ENCODE measurements around the gene GNL3.
"Not testable (repeated sequence)": the region's sequence is repeated elsewhere in the genome, so short reads cannot be mapped to it uniquely, and the experiment has no call there.

Gene GNL3

DNA sequence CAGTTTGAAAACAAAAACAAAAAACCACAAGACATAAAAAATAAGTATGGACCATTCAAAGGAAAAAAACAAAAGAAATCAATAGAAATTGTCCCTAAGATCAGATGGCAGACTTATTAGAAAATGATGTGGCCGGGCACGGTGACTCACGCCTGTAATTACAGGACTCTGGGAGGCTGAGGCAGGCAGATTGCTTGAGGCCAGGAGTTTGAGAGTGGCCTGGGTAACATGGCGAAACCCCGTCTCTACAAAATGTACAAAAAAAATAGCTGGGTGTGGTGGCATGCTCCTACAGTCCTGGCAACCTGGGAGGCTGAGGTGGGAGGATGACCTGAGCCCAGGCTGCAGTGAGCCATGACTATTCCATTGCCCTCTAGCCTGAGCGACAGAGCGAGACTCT is 36.7 kb downstream of the GNL3 start:
- Mint-ChIP-seq H3K36me3 (ENCODE audit: low read depth) (peaks cover 9% of the 10 kb centered on the region), H3K27ac (no peak overlapping the region), H3K4me1 (ENCODE audit: low read depth) (peaks cover 23% of the 10 kb centered on the region), H3K9me3 (peaks cover 4% of the 10 kb centered on the region), H3K27me3 (ENCODE audit: low read depth) (no peaks in the 10 kb centered on the region), H3K4me3 (no peak overlapping the region)

DNA sequence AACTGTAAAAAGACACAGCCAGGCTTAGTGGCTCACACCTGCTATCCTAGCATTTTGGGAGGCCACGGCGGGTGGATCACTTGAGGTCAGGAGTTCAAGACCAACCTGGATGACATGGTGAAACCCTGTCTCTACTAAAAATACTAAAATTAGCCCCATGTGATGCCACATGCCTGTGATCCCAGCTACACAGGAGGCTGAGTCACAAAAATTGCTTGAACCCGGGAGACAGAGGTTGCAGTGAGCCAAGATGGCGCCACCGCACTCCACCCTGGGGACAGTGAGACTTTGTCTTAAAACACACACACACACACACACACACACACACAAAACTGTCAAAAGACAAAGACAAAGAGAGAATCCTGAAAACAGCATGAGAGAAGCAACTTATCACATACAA is 38.1 kb downstream of the GNL3 start:
- H3K4me1 Mint-ChIP-seq (ENCODE audit: low read depth) = peaks cover 23% of the 10 kb centered on the region
- H3K27me3 Mint-ChIP-seq (ENCODE audit: low read depth) = no peaks in the 10 kb centered on the region
- peaks cover 16% of the 10 kb centered on the region for H3K36me3 Mint-ChIP-seq (ENCODE audit: low read depth)
- no peak overlapping the region for H3K4me3 Mint-ChIP-seq
- no peak overlapping the region for H3K27ac Mint-ChIP-seq
- peaks cover 14% of the 10 kb centered on the region for H3K9me3 Mint-ChIP-seq

DNA sequence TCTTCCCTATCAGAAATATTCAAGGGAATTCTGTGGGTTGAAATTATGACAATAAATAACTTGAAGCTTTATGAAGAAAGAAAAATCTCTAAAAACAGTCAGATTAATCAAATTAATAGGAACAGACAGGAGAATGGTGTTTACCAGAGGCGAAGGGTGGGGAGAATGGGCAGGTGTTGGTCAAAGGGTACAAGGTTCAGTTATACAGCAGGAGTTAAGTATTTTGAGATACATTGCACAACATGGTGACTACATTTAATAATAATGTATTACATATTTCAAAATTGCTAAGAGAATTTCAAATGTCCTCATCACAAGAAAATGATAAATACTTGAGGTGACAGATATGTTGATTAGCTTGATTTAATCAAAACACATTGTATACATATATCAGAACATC is 38.7 kb downstream of the GNL3 start:
- Mint-ChIP-seq H3K4me3 (no peak overlapping the region), H3K4me1 (ENCODE audit: low read depth) (peaks cover 23% of the 10 kb centered on the region), H3K36me3 (ENCODE audit: low read depth) (peaks cover 19% of the 10 kb centered on the region), H3K9me3 (peaks cover 17% of the 10 kb centered on the region), H3K27me3 (ENCODE audit: low read depth) (no peaks in the 10 kb centered on the region), H3K27ac (no peak overlapping the region)

DNA sequence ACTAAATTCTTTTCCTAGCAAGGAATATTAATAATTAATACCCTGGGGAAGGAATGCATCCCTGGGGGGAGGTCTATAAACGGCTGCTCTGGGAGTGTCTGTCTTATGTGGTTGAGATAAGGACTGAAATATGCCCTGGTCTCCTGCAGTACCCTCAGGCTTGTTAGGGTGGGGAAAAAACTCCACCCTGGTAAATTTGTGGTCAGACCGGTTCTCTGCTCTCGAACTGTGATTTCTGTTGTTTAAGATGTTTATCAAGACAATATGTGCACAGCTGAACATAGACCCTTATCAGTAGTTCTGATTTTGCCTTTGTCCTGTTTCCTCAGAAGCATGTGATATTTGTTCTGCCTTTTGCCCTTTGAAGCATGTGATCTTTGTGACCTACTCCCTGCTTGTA is 42.9 kb downstream of the GNL3 start:
- peaks cover 47% of the 10 kb centered on the region for H3K9me3 Mint-ChIP-seq
- not testable (repeated sequence) for H3K4me1 Mint-ChIP-seq (ENCODE audit: low read depth); H3K27me3 Mint-ChIP-seq (ENCODE audit: low read depth); H3K4me3 Mint-ChIP-seq; H3K27ac Mint-ChIP-seq
- peaks cover 47% of the 10 kb centered on the region for H3K36me3 Mint-ChIP-seq (ENCODE audit: low read depth)

DNA sequence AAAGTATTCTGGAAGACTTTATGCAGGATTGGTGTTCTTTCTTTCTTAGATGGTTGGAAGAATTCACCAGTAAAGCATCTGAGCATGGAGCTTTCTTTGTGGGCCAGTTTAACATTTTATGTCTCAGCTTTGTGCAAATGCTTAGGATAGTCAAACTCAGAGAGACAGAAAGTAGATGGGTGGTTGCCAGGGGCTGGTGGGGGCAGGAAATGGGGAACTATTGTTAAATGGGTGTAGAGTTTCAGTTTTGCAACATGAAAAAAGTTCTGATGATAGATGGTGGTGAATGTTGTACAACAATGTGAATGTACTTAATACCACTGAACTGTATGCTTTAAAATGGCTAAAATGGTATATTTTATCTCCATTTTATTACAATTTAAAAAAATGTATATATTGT is 44.8 kb downstream of the GNL3 start:
- Mint-ChIP-seq H3K27ac (peak overlapping the region; percentile 22), H3K9me3 (peaks cover 51% of the 10 kb centered on the region), H3K27me3 (ENCODE audit: low read depth) (no peaks in the 10 kb centered on the region)

DNA sequence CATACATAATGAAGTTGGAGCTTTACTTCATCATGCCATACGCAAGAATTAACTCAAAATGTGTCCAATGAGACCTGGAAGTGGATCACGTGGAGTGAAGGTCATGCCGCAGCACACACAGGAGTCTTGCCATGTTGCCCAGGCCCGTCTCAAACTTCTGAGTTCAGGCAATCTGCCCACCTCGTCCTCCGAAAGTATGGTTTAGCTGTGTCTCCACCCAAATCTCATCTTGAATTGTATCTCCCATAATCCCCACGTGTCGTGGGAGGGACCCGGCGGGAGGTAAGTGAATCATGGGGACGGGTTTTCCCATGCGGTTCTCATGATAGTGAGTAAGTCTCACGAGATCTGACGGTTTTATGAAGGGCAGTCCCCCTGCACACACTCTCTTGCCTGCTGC is 45.8 kb downstream of the GNL3 start:
- Mint-ChIP-seq H3K36me3 (ENCODE audit: low read depth) (peaks cover 65% of the 10 kb centered on the region), H3K9me3 (peaks cover 51% of the 10 kb centered on the region), H3K27me3 (ENCODE audit: low read depth) (no peaks in the 10 kb centered on the region), H3K4me1 (ENCODE audit: low read depth) (peaks cover 8% of the 10 kb centered on the region), H3K4me3 (no peak overlapping the region), H3K27ac (no peak overlapping the region)

More for the DNA sequence above, 44.8 kb downstream of the GNL3 start:
- peaks cover 61% of the 10 kb centered on the region for H3K36me3 Mint-ChIP-seq (ENCODE audit: low read depth)
- peaks cover 8% of the 10 kb centered on the region for H3K4me1 Mint-ChIP-seq (ENCODE audit: low read depth)
- H3K4me3 Mint-ChIP-seq = no peak overlapping the region

DNA sequence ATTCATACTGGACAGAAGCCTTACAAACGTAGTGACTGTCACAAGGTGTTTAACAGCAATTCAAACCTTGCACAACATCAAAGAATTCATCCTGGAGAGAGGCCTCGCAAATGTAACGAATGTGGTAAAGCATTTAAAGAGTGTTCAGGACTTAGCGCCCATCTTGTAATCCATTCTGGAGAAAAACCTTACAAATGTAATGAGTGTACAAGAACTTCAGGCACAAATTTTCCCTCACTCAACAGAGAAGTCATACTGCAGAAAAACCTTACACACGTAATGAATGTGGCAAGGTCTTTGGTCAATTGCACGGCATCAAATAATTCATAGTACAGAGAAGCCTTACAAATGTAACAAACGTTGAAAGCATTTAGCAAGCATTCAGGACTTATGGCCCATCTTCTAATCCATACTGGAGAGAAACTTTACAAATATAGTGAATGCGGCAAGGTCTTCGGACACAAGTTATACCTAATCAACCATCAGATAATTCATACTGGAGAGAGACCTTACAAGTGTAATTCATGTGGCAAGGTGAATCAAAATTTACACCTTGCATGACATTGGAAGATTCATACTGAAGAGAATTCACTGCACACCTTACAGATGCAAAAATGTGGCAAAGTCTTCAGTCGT is 47.5 kb downstream of the GNL3 start:
- no peak overlapping the region for H3K27ac Mint-ChIP-seq
- no peak overlapping the region for H3K4me3 Mint-ChIP-seq
- peaks cover 44% of the 10 kb centered on the region for H3K9me3 Mint-ChIP-seq
- no peaks in the 10 kb centered on the region for H3K27me3 Mint-ChIP-seq (ENCODE audit: low read depth)
- H3K4me1 Mint-ChIP-seq (ENCODE audit: low read depth) = peaks cover 8% of the 10 kb centered on the region
- H3K36me3 Mint-ChIP-seq (ENCODE audit: low read depth) = peaks cover 67% of the 10 kb centered on the region

DNA sequence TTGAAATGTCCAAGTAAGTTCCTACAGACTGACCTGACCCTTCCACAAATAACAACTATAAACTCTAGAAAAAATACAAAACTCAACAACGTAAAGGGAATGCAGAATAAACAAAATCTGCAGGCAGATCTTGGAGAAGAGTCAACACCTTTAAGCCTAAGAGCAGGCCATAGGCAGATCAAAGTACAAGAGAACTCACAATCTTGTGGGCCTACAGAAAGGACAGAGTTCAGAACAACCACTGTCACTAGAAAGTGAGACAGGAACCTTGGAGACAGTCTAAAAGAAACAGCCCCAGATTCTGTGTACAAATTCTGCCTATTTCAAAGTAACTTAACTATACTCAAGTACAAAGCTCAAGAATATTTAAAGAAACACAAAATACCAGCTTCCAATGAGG is 53.9 kb downstream of the GNL3 start:
- no peaks in the 10 kb centered on the region for H3K27me3 Mint-ChIP-seq (ENCODE audit: low read depth)
- H3K36me3 Mint-ChIP-seq (ENCODE audit: low read depth) = peaks cover 29% of the 10 kb centered on the region
- no peak overlapping the region for H3K27ac Mint-ChIP-seq
- no peaks in the 10 kb centered on the region for H3K4me1 Mint-ChIP-seq (ENCODE audit: low read depth)
- no peak overlapping the region for H3K4me3 Mint-ChIP-seq
- H3K9me3 Mint-ChIP-seq = peaks cover 4% of the 10 kb centered on the region

DNA sequence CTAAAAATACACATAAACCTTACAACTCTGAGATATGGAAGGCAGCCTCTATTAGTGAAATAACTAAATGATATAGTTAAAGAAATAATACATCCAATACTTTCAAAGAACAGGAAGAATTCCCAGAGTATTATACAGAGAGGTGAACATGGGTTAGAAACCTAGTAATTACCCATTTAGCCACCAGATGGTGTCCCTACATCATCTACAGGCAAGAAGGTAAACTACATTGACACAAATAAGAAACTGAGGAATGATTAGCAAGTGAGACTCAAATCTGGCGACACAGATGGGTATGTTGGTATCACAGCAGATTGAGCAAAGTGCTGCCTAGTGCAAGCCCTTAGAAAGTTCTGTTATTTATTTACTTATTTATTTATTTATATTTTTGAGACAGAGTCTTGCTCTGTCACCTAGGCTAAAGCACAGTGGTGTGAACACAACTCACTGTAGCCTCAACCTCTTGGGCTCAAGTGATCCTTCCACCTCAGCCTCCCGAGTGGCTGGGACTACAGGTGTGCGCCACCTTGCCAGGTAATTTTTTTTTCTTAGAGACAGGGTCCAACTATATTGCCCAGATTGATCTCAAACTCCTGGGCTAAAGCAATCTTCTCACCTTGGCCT is 56.7 kb downstream of the GNL3 start:
- Mint-ChIP-seq H3K4me1 (ENCODE audit: low read depth) (no peaks in the 10 kb centered on the region), H3K4me3 (no peak overlapping the region), H3K36me3 (ENCODE audit: low read depth) (peaks cover 22% of the 10 kb centered on the region), H3K9me3 (no peaks in the 10 kb centered on the region), H3K27me3 (ENCODE audit: low read depth) (no peaks in the 10 kb centered on the region), H3K27ac (no peak overlapping the region)

DNA sequence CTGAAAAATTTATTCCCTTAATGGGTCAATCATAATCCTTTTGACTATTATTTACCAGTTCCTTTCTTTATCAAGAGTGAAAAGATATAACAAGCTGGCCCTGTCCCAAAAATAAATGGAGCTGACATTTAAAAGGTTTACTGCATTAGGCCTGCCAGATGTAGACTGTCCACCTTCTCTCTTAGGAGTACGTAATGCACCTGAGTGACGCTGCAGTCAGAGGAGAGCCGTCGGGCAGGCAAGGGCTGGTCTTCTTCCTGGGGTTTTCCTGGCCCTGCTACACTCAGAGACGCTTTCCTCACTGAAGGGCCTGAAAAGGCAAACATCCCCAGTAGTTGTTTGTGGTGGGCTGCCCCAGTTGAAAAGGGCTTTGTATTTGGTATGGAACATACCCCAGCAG is 57.3 kb downstream of the GNL3 start:
- Mint-ChIP-seq H3K27me3 (ENCODE audit: low read depth) (no peaks in the 10 kb centered on the region), H3K4me3 (no peak overlapping the region), H3K36me3 (ENCODE audit: low read depth) (peaks cover 22% of the 10 kb centered on the region), H3K9me3 (no peaks in the 10 kb centered on the region), H3K27ac (no peak overlapping the region), H3K4me1 (ENCODE audit: low read depth) (no peaks in the 10 kb centered on the region)

DNA sequence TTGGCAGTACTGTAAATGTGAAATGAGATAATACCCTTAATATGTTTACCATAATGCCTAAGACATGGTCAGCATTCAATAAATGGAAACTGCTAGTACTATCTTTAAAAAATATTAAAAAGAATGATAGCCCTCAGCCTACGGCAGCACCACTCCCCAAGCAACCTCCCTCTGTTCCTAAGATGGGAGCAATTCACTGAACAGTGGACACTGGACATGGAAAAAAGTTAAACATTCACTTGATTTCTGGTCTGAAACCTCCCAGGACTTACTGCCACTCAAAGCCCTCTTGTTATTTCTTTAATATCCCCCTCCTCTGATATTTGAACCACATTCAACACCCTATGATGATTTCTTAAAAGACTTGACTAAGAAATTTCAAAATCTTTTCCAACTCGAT is 57.9 kb downstream of the GNL3 start:
- Mint-ChIP-seq H3K27ac (no peak overlapping the region), H3K36me3 (ENCODE audit: low read depth) (peaks cover 25% of the 10 kb centered on the region), H3K27me3 (ENCODE audit: low read depth) (no peaks in the 10 kb centered on the region), H3K4me3 (no peak overlapping the region), H3K4me1 (ENCODE audit: low read depth) (no peaks in the 10 kb centered on the region), H3K9me3 (no peaks in the 10 kb centered on the region)
